Ishikawa (cell line): Measurements from ENCODE around the gene CBARP.

Experiments
- CEBPB ChIP-seq: IDR thresholded peaks from 2 replicates; pipeline ENCODE4 v1.6.1; 2012
- EGR1 ChIP-seq: IDR thresholded peaks from 2 replicates; pipeline ENCODE4 v1.6.1; 2012
- EP300 ChIP-seq: IDR thresholded peaks from 2 replicates; pipeline ENCODE4 v1.6.1; 2012; ENCODE audit warnings: borderline replicate concordance
- FOXM1 ChIP-seq: IDR thresholded peaks from 2 replicates; pipeline ENCODE4 v1.6.1; 2012; ENCODE audit warnings: low read depth, borderline replicate concordance
- ZBTB7A ChIP-seq: IDR thresholded peaks from 2 replicates; pipeline ENCODE4 v1.6.1; 2012; ENCODE audit warnings: low read depth

DNA sequence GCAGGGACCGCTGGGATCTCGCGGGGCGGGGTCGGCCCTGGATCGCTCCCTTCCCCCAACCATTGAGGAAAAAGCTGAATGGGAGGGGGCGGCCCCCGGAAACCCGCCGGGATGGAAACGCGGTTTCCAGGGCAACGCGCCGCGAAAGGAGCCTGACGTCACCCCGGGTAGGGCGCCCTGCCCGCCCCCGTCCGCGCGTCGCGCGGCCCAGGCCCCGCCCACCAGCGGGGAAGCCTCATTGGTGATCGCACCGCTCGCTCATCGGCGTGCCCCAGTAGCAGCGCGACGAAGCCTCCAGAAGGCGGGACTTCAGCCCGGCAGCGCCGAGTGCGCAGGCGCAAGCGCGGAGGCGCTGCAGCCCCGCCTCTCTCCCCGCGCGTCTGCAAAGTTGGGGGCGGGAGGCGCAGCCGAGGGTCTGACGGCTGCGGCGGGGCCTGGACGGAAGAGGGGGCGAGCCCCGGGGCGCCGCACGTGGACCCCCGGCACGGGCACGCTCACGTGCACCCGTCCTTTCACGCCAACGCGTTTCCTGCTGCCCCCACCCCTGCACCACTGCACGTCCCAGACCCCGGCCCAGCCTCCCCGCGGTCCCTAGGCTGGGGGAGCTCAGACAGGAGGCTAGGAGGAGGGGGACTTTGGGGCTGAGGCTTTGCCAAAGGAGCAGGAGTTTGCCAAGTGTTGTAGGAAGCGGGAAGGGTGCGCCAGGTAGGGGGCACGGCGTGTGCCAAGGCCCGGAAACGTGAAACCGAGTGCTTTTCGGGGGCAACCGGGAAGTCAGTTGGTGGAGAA is 23.1 kb upstream of the CBARP start:
- 0 out of 2 replicates have a peak, but pooled peaks have one; percentile 30 for TF ChIP-seq EP300
- peak; percentile 72 for TF ChIP-seq ZBTB7A
- TF ChIP-seq FOXM1: no peak
- TF ChIP-seq EGR1: no peak; the same call in none of the 2 replicates
- no peak for TF ChIP-seq CEBPB
